ENCODE results near the gene POLR3C.
A peak's percentile ranks its signal among the peaks of the same experiment; 100 is the strongest.

The POLR3C gene

DNA sequence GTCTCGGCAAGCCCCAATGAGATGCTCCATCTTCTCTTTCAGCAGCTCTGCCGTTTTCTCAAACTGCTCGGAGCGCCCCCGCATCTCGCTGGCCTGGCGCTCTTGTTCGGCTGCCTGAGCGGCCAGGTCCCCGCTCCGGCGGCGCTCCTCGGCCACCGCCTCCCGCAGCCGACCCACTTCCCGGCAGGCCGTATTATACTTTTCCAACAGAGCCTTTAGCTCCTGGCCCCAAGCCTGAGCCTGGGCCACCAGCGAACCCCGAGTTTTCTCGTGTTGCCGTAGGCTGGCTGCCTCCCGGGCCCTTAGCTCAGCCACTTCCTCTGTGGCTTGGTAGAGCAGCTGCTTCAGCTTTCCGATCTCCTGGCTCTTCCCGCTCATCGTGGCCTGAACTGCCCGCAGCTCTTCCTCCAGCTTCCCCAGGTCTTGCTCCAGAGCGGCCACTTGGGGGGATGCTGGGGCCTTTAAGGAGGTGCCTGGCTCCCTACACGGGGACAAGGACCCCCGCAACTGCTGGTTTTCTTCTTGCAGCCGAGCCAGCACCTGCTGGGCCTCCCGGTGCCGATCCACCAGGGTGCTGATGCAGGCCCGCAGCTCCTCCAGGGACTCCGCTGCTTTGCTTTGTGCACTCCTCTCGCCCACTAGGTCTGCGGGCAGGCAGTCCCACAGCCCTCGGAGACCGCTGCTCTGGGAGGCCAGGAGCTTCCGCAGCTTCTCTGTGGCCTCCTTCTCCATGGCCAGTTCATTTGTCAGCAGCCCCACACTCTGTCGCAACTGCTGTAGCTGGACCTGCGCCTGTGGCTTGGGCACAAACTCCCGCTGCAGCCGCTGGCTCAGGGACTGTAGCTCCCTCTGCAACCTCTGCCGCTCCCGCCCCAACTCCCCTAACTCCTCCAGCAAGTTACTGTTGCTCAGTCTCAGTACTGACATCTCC lies 48.3 kb downstream of the POLR3C start:
- peak; percentile 62 to 64 for DNase-seq

DNA sequence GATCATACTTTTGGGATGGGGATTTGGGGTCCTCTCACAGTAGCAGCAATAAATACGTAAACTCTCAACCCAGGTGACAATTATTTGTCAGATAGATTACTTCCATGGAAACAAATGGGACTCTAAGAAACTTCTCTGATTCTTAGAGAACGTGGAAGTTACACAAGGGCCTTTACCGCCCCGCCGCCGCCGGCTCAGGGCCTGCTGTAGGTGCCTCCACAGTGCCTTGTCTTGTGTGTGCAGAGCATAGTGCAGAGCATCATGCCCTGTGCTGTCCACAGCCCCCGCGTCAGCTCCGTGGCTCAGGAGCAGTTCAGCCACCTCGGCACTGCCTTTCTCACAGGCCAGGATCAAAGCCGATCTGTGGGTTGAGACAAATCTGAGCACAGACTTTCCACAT lies 50.6 kb downstream of the POLR3C start:
- no peak for DNase-seq

DNA sequence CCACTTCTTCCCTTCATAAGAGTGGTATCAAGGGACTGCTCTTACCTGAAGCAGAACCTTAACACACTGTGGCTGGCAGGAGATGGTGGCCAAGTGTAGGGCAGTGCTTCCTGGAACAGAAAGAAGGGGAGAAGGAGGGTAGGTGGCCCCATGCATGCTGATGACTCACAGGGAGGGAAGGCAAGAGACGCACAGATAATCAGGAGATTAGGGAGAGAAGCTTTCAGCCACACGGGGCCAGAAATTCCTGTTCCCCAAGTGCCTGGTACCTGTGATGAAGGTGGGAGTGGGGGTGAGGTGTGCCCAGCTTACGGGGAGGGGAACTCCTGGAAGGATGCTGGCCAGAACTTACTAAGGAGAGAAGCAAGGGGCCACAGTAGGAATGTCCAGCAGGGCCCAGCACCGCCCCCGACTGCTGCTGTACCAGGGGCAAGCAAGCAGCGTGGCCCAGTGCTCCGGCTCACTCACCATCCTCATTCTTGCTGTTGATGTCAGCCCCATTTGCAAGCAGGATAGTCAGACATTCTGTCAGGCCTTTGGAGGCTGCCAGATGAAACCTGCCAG lies 54.0 kb downstream of the POLR3C start:
- DNase-seq, result no peak

DNA sequence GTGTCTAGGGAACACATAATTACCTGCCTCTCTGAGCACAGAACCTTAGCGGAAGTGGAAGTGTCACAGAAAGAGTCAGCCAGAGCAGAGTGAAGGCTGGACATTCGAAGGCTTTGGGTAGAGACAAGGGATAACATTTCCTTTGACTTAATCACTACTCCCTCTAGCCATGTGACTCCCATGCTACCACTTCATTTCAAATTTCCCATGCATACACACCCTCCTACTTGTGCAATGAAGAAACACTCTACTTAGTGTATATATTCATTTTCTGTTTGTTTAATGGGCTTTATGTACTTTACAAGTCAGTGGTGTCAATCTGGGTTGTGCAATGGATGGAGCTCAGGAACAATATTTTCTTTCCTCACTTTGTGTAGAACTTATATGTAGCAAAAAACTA lies 54.7 kb downstream of the POLR3C start:
- DNase-seq, result no peak

DNA sequence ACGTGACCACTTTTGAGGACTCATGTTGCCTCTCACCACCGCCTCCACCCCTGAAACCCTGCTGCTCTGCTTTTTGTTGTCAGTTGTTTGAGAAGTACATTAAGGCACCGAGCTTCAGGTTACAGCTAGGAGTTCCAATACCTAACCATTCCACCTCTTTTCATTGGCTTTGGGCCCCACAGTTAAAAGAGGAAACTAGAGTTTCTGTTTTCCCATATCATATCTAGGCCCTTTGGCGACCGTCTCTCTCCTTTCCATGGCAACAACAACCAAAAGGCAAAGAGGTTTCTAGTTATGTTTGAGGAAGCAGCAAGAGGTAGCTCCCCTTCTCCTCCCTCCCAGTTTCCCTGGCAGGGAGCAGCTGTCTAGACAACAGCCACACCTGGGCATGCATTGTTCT lies 55.8 kb downstream of the POLR3C start:
- DNase-seq, result no peak

DNA sequence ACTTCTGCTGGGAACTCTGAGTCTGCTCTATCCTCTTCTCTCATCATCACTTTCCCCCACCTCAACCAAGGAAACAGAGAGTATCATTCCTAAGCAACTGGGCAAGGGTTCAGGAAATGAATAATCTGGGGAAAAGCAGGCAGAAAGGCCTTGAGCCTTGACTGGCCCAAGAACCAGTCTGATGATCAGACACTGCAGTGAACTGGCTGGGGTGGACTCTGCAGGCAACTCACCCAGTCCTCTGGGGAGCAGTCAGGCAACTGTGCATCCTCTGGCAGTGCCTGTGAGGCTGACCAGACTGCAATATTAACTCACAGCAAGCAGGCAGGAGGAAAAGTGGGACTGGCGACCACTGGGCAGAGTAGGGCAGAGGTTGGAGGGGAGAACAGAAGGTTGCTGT lies 60.7 kb downstream of the POLR3C start:
- DNase-seq, result no peak

DNA sequence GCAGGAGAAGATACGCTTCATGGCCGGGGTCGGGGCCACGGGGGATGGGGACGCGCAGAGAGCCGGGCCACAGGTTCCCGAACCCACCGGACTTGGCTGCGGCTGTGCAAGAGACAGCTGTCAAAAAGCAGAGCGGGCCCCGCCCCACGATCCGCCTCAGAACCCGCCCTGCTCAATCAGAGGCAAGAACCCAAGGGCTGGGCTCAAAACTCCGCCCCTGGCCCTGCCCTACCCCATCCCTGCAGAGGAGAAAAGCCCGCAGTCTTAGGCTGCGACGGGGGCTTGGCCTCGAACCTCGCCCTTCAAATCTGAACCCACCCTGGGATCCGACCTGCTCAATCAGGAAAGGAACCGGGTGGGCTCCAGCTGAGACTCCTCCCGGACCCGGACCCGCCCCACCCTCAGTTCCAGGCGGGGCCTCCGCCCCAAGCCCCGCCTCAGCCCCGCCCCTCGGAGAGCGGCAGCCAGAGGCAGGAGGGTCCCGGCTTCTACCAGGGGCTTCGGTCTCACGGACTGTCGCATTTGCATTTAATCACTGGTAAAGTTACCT lies 61.8 kb downstream of the POLR3C start, which contains the start of gene ANKRD35:
TSS of gene ANKRD35 (minus strand) at position 129 of the 550 bp plus-strand sequence. CDS start at position 21, 108 bp downstream.
- DNase-seq, result peak; percentile 34 to 66

DNA sequence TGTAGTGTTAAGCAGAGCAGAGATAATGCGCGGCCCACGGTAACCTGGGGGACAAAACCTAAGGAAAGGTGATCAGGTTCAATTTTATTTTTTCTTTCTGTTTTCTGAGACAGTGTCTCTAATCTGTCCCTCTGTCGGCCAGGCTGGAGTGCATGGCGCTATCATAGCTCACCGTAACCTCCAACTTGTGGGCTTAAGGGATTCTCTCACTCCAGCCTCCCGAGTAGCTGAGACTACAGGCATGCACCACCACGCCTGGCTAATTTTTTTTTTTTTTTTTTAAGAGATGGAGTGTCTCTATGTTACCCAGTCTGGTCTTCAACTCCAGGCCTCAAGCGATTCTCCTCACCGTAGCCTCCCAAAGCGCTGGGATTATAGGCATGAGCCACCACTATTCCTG lies 62.4 kb downstream of the POLR3C start:
- DNase-seq, result no peak

DNA sequence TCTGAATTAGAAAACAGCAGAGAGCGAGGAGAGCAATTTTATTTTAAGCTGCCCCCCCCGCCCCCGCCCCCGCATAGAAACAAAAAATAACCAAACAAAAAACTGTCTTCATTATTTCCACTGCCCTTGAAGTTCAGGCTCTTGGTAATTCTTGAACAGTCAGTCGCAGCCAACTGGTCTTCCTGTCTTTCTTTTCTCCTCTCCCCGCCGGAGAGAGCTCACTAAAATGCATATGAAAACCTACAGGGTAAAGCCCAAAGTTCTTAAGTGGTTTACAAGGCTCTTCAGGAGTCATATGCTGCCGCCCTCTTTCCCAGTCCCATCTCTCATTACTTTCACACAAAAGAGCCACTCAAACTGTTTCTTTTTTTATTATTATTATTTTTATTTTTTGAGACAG lies 62.8 kb downstream of the POLR3C start:
- no peak for DNase-seq

DNA sequence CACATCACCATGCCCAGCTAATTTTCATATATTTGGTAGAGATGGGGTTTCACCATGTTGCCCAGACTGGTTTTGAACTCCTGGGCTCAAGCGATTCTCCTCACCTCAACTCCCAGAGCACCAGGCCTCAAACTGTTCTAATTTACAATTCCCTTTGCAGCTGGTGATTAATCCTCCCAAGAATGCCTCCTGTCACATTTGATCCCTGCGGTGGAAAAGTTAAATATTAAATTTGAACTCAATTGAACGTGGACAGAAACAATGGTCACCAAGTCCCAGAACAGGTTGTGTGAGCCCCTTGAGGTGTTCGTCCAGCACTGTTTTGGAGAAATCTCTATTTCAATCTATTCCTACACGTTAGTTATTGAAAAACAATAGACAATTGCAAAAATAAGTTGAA lies 63.6 kb downstream of the POLR3C start:
- DNase-seq, result no peak

DNA sequence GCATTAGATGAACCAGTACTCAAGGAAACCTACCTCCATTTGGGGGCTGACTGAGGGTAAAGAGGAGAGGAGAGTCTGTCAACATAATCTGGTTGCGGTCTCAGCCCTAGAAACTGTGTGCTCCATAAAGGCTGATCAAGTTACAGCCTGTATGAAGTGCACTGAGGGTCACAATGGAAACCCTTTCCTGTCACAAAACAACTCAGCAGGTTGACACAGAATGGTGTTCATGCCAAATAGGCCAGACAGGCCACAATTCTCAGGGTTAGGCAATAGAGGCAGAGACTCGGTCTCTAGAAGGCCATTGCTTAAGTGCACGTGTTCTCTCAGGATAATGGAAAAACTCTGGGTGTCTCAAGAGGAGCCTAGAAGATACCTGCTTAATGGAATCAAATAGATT lies 65.7 kb downstream of the POLR3C start:
- no peak for DNase-seq

DNA sequence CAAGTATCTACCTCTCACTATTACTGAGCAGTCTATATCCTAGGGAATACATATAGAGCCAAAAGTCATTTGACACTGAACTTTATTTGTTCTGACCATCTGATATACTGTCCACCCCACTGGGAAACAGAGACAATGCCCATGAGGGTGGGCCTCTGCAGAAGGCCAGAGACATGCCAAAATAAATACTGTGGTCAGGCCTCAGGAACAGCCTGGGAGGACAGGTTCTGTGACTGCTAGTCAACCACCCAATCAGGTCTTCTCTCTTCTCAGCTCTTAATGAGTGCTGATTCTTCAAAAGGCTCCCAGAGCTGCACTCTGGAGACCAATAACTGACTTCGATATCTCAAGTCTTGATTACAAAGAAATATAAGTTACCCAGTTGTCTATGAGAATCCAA lies 67.1 kb downstream of the POLR3C start:
- no peak for DNase-seq

DNA sequence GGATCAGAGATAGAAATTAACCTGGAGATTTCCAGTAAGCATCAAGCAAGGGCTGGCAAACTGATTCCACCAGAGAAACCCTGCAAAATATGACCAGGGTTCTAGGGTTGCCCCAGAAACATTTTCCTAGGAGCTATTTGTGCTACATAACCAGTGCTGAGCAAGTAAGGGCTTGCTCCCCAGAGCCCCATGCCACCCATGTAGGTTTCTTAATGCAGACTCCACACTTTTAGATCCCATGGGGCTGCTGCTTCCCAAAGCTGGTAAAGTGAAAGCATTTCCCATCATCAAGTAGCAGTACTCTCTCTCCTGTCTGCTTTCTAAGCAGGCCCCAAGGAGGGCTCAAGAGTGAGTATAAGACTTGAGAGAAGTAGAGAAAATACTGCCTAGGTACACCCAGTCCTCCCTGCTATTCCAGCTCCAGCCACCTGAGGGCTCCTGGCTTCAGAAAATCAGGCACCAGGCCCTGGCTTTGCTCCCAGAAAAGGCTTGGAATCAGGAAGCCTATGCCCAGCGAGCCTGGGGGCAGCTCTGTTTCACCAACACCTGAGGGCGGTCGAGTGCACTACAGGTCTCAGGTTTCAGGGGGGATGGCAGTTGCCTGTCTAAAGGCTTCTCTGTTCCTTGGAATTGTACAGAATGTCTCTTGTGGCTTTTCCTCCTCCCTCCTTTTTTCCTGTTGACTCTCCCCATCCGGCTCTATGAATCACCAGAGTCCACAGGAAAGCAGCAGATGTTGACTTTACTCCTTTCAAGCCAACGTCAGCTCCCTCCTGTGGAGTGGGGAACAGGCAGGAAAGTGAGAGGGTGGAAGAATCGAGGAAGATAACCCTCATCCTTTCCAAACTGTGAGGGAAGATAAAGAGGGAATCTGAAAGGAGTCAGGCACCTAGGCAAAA lies 67.8 kb downstream of the POLR3C start:
- peak; percentile 82 to 84 for DNase-seq

DNA sequence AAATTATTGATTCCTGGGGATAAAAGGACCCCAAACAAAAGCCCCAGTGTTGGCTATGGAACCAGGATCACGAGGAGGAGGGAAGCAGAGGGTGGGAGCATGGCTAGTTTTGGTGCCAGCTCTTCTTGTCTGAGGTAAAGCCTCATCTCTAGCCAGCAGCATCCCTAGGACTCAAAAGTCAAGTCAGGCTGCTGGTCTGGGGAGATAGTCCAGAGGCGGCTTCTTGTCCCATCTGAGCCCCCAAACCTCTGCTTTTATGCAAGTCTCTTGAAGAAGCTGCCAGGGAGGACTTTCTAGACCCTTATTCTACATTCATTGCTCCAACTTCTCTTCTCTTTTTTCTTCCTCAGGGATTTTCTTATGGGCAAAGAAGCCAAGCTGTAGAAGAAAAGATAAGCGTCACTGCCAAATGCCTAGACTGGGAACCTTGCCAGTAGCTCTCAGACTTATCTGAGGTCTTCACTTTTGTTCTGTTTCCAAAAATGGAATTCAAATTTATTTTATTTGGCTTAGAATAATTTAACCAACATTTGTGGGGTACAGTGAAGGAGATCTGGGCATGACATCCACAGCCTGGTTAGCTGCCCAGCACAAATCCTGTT lies 68.6 kb downstream of the POLR3C start:
- DNase-seq, result no peak

DNA sequence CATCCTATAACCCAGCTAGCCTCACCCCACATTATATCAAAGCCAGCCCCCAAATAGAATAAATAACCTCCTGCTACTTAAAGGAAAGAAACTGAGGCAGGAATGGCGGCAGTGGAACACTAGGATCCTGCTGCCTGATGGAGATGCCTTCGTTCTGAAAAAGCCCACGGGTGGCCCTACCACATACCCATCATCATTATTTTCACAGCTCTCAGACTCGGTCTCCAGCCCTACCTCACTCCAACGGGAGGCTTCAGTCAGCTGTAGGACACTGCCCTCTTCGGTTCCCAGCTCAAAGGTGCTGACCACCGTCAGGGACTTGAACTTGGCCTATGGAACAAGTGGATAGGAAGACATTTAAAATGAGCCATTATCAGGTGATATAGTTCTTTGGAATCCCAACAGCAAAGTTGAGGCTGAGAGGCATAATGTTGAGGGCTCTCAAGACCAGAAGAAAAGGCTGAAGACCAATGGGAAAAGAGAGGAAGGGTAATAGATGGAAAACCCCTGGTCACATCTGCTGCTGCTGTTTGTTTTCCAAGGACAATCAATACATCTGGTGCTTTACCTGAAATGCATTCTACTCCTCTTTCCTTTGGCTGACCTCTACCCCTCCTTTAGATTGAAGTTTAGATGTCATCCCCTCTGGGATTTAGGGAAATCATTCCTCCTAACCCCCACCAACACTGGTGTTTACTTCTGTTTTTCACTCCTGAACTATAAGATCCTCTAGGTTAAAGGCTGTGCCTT lies 69.5 kb downstream of the POLR3C start:
- no peak for DNase-seq

Data from Kasumi-1 (cell line).